Activated CD8-positive, alpha-beta memory T cell treated with anti-CD3 and anti-CD28 coated beads, Interleukin-2, amount 50 U/mL, for 48 hours (primary cell): ENCODE results near the gene BCAN.
A peak's percentile ranks its signal among the peaks of the same experiment; 100 is the strongest.
"Not testable (repeated sequence)": the region's sequence is repeated elsewhere in the genome, so short reads cannot be mapped to it uniquely, and the experiment has no call there.

ENCODE experiments used
- DNase-seq: peaks from one replicate; pipeline ENCODE4 v3.0.0-alpha.2; 2020

BCAN gene

GRCh38 chr1:156616463-156616862 lies 25.5 kb upstream of the BCAN start:
- DNase-seq: no peak

DNA sequence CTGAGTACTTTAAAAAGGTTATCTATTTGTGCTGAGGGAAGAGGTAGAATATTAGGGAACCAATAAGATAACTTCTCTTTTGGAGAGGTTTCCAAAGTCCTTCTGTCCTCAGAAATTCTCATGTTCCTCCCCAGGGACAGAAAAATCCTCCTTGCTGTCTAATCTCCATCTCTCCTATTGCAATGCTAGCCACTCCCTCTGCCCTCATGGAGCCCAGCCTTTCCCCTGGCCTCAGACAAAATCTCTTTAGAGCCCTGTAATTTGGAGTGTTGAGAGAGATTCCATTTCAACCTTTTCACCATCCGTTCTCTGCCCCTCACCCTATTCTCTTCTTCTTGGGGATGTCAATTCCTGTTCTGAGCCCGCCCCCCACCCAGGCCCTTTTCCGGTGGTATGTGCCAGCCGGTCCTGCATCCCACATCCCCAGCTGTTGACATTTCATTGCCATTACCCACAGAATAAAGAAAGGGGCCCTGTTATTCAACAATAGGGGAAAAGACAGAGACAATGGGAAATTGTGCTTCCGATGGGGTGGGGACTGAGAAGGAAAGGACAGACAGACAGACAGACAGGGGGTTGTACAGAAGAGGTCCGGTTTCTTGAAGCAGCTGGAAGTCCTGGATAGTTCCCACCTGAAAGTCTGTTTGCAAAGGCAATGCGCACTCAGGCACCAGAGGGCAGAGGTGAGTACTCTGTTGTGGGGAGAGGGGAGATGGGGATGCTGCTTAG lies 22.9 kb upstream of the BCAN start, which contains the start of gene HAPLN2:
HAPLN2 (plus strand) TSS at position 563 of the 729 bp plus-strand sequence. CDS start 4,076 bp downstream, outside the sequence.
- DNase-seq: no peak

DNA sequence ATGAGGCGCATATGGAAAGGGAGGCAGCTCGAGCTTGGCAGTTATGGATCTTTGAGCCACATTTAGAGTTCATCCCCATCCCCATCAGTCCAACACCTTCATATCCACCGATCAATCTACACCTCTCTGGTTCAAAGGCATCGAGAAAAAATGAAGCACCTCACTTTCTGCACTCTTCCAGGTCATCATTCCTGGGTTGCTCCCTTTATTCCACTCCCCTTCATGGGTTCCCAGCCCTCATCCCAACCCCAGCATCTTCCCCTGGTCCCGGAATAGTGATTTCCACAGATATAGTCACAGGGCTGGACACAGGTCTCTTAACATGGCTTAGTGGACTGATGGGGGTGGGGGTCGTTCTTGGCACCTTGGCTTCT lies 22.3 kb upstream of the BCAN start:
- no peak for DNase-seq

DNA sequence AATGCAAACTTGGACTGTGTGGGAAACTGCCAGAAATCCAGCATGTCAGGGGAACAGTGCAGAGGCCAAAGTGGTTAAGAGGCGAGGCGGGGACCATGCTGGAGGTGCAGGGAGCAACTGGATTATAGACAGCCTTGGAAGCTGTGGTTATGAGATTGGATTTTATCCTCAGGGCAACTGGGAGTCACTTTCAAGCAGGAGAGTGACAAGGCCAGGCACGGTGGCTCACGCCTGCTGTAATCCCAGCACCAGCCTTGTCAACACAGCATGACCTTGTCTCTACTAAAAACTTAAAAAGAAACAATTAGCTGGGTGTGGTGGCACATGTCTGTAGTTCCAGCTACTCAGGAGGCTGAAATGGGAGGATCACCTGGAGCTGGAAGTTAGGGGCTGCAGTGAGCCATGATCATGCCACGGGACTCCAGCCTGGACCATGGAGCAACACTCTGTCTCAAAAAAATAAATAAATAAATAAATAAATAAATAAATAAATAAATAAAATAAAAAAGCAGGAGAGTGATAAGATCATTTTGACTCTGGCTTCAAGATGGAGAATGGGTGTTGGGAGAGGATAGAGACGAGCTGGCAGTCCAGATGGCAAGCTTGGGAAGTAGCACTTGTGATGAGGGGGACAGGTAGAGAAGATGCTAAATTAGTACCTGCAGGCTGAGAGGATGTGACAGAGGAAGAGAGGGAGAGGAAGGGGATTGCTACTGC lies 19.2 kb upstream of the BCAN start:
- no peak for DNase-seq

GRCh38 chr1:156623946-156624813 lies 17.7 kb upstream of the BCAN start:
- peak; percentile 80 for DNase-seq

DNA sequence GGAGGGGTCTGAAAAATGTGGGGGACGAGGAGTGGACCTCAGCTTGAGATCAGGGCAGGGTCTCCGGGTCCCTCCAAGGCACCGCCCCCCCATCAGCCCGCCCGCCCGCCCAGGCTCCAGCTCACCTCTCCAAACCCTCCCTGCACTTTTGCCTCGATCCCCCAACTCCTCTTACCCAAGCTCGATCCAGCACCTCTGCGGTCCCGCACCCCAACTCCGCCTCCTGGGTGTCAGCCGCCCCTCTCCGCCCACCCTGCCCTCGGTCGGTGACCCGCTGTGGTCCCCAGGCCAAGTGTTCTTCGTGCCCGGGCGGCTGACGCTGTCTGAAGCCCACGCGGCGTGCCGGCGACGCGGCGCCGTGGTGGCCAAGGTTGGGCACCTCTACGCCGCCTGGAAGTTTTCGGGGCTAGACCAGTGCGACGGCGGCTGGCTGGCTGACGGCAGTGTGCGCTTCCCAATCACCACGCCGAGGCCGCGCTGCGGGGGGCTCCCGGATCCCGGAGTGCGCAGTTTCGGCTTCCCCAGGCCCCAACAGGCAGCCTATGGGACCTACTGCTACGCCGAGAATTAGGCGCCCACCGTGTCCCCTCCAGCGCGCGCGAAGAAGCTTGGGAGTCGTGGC lies 17.0 kb upstream of the BCAN start:
- no peak for DNase-seq

GRCh38 chr1:156625436-156626078 lies 16.4 kb upstream of the BCAN start:
- peak; percentile 87 for DNase-seq

GRCh38 chr1:156626079-156626438 lies 15.9 kb upstream of the BCAN start:
- no peak for DNase-seq

GRCh38 chr1:156627313-156627880 lies 14.5 kb upstream of the BCAN start:
- DNase-seq: no peak

DNA sequence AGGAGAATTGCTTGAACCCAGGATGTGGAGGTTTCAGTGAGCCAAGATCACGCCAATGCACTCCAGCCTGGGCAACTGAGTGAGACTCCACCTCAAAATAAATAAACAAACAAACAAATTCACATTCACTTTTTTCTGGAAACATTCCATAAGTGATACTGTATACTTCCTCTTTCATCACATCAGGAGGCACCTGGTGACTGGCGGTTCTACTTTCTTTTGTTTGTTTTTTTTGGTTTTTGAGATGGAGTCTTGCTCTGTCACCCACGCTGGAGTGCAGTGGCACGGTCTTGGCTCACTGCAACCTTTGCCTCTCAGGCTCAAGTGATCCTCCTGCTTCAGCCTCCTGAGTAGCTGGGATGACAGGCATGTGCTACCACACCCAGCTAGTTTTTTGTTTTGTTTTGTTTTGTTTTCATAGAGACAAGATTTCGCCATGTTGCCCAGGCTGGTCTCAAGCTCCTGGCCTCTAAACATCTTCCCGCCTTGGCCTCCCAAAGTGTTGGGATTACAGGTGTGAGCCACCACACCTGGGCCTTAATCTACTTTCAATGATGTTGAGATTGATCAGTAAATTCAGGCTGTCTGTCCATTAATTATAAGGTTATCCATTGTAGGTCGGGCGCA lies 12.0 kb upstream of the BCAN start:
- no peak for DNase-seq

GRCh38 chr1:156631152-156631551 lies 10.8 kb upstream of the BCAN start:
- not testable (repeated sequence) for DNase-seq

GRCh38 chr1:156632355-156632754 lies 9.6 kb upstream of the BCAN start:
- DNase-seq: no peak

DNA sequence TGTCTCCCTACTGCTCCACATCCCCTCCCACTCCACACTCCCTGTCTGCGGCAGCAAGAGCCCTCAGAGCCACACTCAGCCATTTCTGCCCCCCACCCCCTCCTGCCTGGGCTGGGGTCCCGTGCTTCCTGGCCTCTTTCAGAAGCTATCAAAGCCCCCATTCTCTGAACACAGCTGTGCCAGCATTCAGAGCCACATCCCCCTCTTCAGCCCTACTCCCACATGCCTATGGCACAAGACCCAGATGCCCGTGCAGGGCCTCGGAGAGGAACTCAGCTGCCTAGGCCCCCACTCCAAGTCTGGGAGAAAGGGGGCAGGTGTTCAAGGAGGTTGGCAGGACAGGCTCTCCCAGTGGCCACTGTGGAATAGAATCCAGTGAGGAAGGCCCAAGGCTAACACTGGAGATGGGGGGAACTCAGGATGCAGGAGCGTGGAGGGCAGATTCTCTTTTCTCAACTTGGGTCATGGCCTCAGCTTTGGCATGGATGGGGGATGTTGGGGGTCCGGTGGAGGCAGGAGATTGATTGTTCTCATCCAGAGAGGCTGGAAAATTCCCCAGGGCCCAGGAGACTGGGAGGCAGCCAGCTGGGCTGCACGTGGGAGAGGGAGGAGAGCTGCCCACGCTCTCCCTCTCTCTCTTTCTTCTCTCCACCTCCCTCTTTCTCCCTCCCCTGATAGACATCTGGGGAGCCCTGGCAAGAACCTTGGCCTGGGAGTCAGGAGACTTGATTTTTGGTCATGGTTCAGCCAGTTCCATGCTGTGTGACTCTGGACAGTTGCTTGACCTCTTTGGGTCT lies 3.5 kb upstream of the BCAN start:
- no peak for DNase-seq

GRCh38 chr1:156639601-156640101 lies 2.3 kb upstream of the BCAN start:
- no peak for DNase-seq

GRCh38 chr1:156640842-156641706 lies 843 bp upstream of the BCAN start:
- no peak for DNase-seq

DNA sequence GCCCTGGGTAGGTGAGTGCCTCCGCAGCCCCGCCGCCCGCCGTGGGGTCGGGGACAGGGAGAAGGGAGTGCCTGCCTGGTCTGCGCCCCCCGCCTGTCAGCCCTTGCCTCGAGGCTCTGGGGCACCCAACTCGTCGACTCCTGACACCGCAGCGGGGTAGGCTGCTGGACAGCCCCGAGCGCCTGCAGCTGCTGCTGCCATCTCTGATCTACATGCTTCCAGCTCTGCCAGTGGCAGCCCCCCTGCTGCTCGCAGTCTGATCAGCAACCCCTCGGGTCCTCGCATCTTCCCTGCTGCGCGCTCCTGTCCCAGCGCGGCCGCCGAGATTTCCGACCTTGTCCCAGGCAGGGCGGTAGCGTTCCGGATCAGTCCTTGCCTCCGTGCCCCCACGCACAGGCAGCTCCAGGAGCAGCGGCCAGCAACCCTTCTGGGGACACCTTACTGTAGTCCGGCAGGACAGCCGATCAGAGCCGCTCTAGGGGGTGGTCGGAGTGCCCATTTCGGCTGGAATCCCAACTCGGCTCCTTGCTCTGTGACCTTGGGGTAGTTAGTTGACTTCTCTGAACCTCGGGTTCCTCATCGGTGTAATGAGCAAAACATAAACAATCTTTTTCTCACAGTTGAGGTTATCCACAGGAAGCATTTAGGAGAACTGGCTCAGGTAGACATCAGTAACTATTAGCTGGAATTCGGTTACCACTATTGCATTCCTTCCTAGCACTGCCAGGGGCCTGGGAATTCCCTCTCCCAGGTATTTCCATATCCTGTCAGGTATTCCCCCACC lies 540 bp downstream of the BCAN start:
- no peak for DNase-seq

- DNase-seq: no peak
Observed at GRCh38 chr1:156643049-156643777, 1.3 kb downstream of the BCAN start.

DNA sequence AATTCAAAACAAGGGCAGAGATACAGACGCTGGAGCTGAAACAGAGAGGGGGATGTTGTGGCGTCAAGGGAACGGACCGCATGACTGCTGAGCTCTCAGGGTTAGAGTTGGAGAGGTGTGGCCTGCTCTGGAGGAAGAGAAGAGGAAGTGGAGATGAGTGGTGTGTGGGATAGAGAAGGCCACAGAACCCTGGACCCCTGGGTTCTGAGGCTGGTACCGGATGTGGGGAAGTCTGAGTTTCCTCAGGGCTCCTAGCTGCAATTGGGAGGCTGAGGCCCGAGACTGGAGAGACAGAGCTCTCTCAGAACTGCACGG lies 1.8 kb downstream of the BCAN start:
- no peak for DNase-seq
